ENCODE data around the gene KRT3. TPM values are rescaled to one million over a fixed set of nuclear protein-coding genes. Genes with fewer than 3 reads are reported as not detected.

KRT3 gene
- total RNA-seq, 4 donors from 2014 or later, result not detected

DNA sequence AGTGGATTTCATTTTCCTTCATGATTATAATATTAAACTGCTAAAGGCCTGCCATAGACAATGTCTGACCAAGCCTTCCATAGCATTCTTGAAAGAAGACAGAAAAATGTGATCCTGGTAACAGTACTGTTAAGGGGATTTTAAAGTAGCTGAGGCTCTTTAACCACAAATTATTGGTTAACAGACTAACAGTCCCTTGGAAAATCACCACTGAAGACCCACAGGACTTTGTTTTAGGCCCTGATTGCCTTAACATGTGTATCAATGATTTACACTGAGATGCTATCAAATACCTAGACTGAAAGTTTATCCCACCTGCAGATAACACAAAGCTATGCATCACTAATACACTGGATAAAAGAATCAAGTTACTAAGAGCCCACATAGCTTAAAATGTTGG is 32.2 kb upstream of the KRT3 start:
- Histone ChIP-seq H3K36me3 (no peaks in the 10 kb centered on the region), H3K4me3 (no peak overlapping the region), H3K4me1 (no peaks in the 10 kb centered on the region), H3K27me3 (no peaks in the 10 kb centered on the region), H3K27ac (replicated peaks in 1 of 4) (no peak overlapping the region), H3K9me3 (no peaks in the 10 kb centered on the region)
- intact Hi-C loops (cut with DNase I), result no loop called here
- DNase-seq (ENCODE audit: extremely low spot score), result no peak
- TF ChIP-seq, protein P1, sequence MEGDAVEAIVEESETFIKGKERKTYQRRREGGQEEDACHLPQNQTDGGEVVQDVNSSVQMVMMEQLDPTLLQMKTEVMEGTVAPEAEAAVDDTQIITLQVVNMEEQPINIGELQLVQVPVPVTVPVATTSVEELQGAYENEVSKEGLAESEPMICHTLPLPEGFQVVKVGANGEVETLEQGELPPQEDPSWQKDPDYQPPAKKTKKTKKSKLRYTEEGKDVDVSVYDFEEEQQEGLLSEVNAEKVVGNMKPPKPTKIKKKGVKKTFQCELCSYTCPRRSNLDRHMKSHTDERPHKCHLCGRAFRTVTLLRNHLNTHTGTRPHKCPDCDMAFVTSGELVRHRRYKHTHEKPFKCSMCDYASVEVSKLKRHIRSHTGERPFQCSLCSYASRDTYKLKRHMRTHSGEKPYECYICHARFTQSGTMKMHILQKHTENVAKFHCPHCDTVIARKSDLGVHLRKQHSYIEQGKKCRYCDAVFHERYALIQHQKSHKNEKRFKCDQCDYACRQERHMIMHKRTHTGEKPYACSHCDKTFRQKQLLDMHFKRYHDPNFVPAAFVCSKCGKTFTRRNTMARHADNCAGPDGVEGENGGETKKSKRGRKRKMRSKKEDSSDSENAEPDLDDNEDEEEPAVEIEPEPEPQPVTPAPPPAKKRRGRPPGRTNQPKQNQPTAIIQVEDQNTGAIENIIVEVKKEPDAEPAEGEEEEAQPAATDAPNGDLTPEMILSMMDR (IDR thresholded peaks at IDR 0.05), result no peak
- TF ChIP-seq POLR2A (IDR thresholded peaks at IDR 0.05; ENCODE audit: low read depth) (no peak), EP300 (IDR thresholded peaks at IDR 0.05) (no peak), POLR2AphosphoS5 (IDR thresholded peaks at IDR 0.05) (no peak)

DNA sequence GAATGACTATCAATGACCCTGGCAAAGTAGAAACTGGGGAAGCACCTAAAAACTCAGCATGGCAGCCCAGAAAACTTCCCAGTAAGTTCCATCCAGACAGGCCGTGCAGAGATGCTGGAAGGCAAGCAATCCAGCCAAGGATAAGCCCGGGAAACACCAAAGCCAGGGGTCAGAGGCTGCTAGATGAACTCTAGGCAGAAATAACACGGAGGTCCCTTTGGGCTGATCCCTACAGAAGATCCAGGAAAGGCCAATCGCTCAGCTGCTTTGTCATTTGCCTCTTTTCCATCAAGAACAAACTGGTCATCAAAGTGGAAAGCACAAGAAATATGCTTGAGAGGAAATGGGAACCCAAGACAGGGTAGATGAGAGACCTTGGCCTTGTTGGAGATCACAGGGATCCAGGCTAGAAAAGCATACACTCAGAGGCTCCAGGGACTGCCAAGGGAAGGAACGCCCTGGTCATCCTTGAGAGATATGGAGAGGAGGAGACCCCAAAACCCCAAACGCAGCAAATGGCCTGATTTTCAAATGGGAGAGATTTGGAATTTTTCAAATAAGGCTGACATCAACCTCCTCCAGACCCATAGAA is 31.7 kb upstream of the KRT3 start:
- 75% methylated on average over 6 of the region's 6 CpGs for WGBS
- H3K36me3 ChIP-seq, result no peaks in the 10 kb centered on the region
- DNase-seq (ENCODE audit: extremely low spot score), result no peak

DNA sequence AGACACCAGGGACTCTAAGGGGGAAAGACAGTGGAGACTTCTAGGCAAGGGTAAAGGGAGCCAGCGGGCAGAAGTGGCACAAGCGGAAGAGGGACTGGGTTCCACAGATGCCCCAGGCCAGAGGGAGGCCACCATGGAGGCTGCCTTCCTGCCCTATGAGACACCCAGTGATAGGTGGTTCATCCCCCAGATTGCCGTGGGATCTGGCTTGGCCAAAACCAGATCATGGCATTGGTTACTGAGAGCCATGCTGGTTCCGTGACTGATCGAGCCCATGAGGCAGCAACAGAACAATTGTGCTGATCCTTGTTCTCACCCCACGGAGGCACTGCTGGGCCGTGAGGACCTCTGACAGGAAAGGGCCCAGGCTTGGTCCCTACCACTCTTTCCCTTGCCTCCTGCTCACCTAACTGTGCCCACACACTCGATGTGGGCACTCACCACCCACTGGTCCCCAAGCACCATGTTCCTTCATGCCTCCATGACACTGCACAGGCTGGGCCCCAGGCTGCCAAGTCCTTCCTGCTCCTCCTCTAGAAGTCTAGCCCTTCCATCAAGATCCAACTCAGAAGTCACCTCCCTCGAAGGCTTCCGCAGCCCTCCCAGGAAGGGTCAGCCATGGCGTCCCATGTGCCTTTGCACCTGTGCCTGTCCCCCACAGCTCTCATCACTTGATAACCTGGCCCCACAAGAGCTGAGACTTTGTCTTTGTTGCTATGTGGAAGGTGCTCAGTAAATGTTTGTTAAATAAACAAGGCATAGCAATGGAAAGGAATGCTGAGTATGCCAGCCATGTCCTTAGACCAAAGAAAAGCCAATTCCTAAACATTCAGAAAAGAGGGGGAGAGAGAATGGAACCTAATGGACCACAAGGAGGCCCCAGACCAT is 30.9 kb upstream of the KRT3 start:
- Histone ChIP-seq H3K9me3 (no peaks in the 10 kb centered on the region), H3K4me3 (no peak overlapping the region), H3K27ac (replicated peaks in 1 of 4) (no peak overlapping the region), H3K4me1 (peaks cover 0 to 7% (median 4%) of the 10 kb centered on the region in 4 donors), H3K27me3 (no peaks in the 10 kb centered on the region), H3K36me3 (no peaks in the 10 kb centered on the region)
- WGBS, result 89% methylated on average over 11 of the region's 11 CpGs
- DNase-seq (ENCODE audit: extremely low spot score), result no peak
- intact Hi-C loops (cut with DNase I), result no loop called here
- TF ChIP-seq, protein P1 (IDR thresholded peaks at IDR 0.05), result no peak
- TF ChIP-seq POLR2AphosphoS5 (IDR thresholded peaks at IDR 0.05) (no peak), POLR2A (IDR thresholded peaks at IDR 0.05; ENCODE audit: low read depth) (no peak), EP300 (IDR thresholded peaks at IDR 0.05) (no peak)

More for the DNA sequence above, 31.7 kb upstream of the KRT3 start:
- Histone ChIP-seq H3K27ac (replicated peaks in 1 of 4) (no peak overlapping the region), H3K9me3 (no peaks in the 10 kb centered on the region), H3K4me1 (no peaks in the 10 kb centered on the region), H3K27me3 (no peaks in the 10 kb centered on the region), H3K4me3 (no peak overlapping the region)
- TF ChIP-seq POLR2AphosphoS5 (IDR thresholded peaks at IDR 0.05) (no peak), EP300 (IDR thresholded peaks at IDR 0.05) (no peak), POLR2A (IDR thresholded peaks at IDR 0.05; ENCODE audit: low read depth) (no peak)
- TF ChIP-seq, protein P1 (IDR thresholded peaks at IDR 0.05), result no peak
- intact Hi-C loops (cut with DNase I), result no loop called here

DNA sequence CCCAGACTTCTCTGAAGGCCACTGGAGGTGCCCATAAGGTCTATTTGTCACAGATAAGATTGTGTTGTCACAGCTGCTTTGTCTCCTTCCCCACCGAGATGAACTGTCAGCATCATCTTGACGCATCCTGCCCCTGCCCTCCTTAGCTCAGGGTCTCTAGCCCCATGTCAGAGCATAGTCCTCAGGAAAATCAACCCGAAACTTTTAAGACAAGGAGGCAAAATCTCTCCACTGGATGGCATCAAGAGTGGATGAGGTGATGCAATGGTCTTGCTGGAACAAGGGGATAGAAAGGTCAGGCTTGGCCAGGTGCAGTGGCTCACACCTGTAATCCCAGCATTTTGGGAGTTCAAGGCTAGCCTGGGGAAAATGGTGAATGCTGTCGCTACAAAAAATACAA is 30.0 kb upstream of the KRT3 start:
- H3K36me3 ChIP-seq, result no peaks in the 10 kb centered on the region
- H3K27ac ChIP-seq (replicated peaks in 1 of 4), result no peak overlapping the region
- no peak overlapping the region for H3K4me3 ChIP-seq
- no peaks in the 10 kb centered on the region for H3K27me3 ChIP-seq
- intact Hi-C loops (cut with DNase I), result no loop called here
- no peaks in the 10 kb centered on the region for H3K9me3 ChIP-seq
- no peak for DNase-seq (ENCODE audit: extremely low spot score)
- TF ChIP-seq EP300 (IDR thresholded peaks at IDR 0.05), result no peak
- no peak for TF ChIP-seq POLR2A (IDR thresholded peaks at IDR 0.05; ENCODE audit: low read depth)
- TF ChIP-seq, protein P1 (IDR thresholded peaks at IDR 0.05), result no peak
- TF ChIP-seq POLR2AphosphoS5 (IDR thresholded peaks at IDR 0.05), result no peak
- H3K4me1 ChIP-seq, result peaks cover 0 to 8% (median 4%) of the 10 kb centered on the region in 4 donors
- 82% methylated on average over 4 of the region's 4 CpGs for whole genome bisulfite sequencing
